ENCODE data around the gene ANKLE1.

DNA sequence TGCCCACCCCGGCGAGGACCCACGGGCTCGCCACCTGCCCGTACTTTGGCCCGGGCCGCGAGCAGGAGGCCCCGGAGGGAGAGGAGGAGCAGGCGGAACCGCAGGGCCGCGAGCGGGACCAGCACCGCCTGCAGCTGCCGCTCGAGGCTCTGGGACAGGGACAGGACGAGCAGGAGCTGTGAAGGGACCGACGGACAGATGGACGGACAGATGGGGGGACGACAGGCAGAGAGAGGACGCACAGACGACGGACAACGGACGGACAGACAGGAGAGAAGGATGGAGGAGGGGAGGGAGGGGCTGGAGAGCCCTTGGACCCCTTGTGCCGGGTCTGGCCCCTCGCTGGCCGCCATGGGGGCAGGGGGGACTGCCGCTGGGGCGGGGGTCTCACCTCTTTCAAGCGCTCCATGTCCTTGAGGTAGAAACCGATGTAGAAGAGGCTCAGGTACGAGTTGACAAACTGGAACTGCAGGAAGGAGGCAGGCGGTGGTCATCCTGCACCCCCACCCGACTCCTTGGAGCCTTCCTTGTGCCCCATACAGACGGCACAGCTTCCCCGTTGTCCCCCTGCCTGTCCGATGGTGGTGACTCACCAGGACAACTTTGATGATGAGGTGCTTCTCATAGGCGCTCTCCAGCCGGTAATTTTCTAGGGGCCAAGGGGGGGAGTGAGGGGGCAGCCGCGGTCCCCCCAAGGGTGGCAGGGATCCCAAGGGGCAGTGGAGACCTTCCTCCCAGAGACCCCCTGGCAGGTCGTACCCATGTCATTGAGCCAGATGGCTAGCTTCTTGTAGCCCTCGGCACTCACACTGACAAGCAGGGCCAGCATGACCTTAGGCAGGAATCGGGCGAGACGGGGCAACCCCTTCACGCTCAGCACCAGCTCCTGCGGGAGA lies 47.9 kb downstream of the ANKLE1 start:
- TF ChIP-seq POLR2A (IDR thresholded peaks at IDR 0.05) (no peak), POLR2AphosphoS5 (IDR thresholded peaks at IDR 0.05) (no peak)
- TF ChIP-seq, protein P1, sequence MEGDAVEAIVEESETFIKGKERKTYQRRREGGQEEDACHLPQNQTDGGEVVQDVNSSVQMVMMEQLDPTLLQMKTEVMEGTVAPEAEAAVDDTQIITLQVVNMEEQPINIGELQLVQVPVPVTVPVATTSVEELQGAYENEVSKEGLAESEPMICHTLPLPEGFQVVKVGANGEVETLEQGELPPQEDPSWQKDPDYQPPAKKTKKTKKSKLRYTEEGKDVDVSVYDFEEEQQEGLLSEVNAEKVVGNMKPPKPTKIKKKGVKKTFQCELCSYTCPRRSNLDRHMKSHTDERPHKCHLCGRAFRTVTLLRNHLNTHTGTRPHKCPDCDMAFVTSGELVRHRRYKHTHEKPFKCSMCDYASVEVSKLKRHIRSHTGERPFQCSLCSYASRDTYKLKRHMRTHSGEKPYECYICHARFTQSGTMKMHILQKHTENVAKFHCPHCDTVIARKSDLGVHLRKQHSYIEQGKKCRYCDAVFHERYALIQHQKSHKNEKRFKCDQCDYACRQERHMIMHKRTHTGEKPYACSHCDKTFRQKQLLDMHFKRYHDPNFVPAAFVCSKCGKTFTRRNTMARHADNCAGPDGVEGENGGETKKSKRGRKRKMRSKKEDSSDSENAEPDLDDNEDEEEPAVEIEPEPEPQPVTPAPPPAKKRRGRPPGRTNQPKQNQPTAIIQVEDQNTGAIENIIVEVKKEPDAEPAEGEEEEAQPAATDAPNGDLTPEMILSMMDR (IDR thresholded peaks at IDR 0.05) = no peak
